B cell (primary cell): ENCODE results near the gene NOC2L. TPM values are rescaled to one million over a fixed set of nuclear protein-coding genes. Genes with fewer than 3 reads are reported as not detected.

Experiments used
- ATAC-seq: fragments of 200-7000 bp; cut with Tn5 transposase; one replicate; pipeline ENCODE4 v1.10.0; 2021; ENCODE audit warnings: low read depth, mild to moderate bottlenecking, moderate number of reproducible peaks, moderate library complexity
- CTCF ChIA-PET: fragments of 350-600 bp; sonication (Branson Sonifier 250); formaldehyde crosslinking; loops from one replicate; lab custom pipeline; 2021; ENCODE audit warnings: antibody characterized with exemption, inconsistent platforms; lab: Charles Lee
- POLR2A ChIA-PET: fragments of 350-600 bp; sonication (Branson Sonifier 250); formaldehyde crosslinking; loops from one replicate; lab custom pipeline; 2021; ENCODE audit warnings: antibody characterized with exemption; lab: Charles Lee
- DNase-seq: peaks from one replicate; pipeline ENCODE4 v3.0.0; 2013
- H2AFZ ChIP-seq: 2 replicates; pipeline ENCODE4 v1.6.1; 2012; ENCODE audit warnings: mild to moderate bottlenecking, low read depth, low read length; ENCODE audit not compliant: insufficient read depth, poor library complexity, severe bottlenecking
- H3K27ac ChIP-seq, 2 donors: 1 replicate in 1 of 2; 2 replicates in 1 of 2; pipeline ENCODE4 v1.5.1; 2012 to 2013; ENCODE audit warnings: low read length in 2 of 2, mild to moderate bottlenecking in 2 of 2, moderate library complexity in 1 of 2
- H3K27me3 ChIP-seq, 4 experiments: fragments of 200-600 bp in 1 of 4; sonication (generic) in 1 of 4; replicated peaks in 1 of 4; 1 replicate in 2 of 4; 2 replicates in 2 of 4; pipeline versions ENCODE4 v1.6.1 to v1.7.0; 2013 to 2016; ENCODE audit warnings: low read length in 3 of 4, mild to moderate bottlenecking in 2 of 4, mixed read lengths in 1 of 4, moderate library complexity in 1 of 4; ENCODE audit not compliant: insufficient read depth in 4 of 4, control insufficient read depth in 3 of 4; ENCODE audit errors: control extremely low read depth in 1 of 4
- H3K36me3 ChIP-seq, 2 experiments: replicated peaks in 1 of 2; 1 replicate in 1 of 2; 2 replicates in 1 of 2; pipeline versions ENCODE4 v1.6.1 to v1.7.1; 2013; ENCODE audit warnings: low read length in 1 of 2; ENCODE audit not compliant: insufficient read depth in 2 of 2, control insufficient read depth in 1 of 2; ENCODE audit errors: control extremely low read depth in 1 of 2, extremely low read depth in 1 of 2
- H3K4me1 ChIP-seq, 2 donors: fragments of 200-600 bp in 1 of 2; sonication (generic) in 1 of 2; 1 replicate in 1 of 2; 2 replicates in 1 of 2; pipeline versions ENCODE4 v1.5.1 to v1.6.1; 2013 to 2017; ENCODE audit warnings: low read length in 2 of 2; ENCODE audit not compliant: control insufficient read depth in 2 of 2, insufficient read depth in 2 of 2
- H3K4me2 ChIP-seq: replicated peaks from 2 replicates; pipeline ENCODE3; 2012; ENCODE audit warnings: mild to moderate bottlenecking, low read depth, low read length; ENCODE audit not compliant: poor library complexity, severe bottlenecking
- H3K4me3 ChIP-seq, 5 experiments: fragments of 200-600 bp in 1 of 5; sonication (generic) in 1 of 5; 1 replicate in 3 of 5; 2 replicates in 2 of 5; pipeline versions ENCODE4 v1.5.1 to v1.7.0; 2011 to 2016; ENCODE audit warnings: low read length in 4 of 5, mild to moderate bottlenecking in 4 of 5, low read depth in 2 of 5, control low read depth in 1 of 5, moderate library complexity in 1 of 5; ENCODE audit not compliant: insufficient read depth in 1 of 5; ENCODE audit errors: control extremely low read depth in 1 of 5, extremely low read depth in 1 of 5
- H3K79me2 ChIP-seq: fragments of 200-600 bp; sonication (generic); one replicate; pipeline ENCODE4 v1.6.0; 2016; ENCODE audit warnings: low read length; ENCODE audit not compliant: control insufficient read depth, insufficient read depth
- H3K9ac ChIP-seq: fragments of 200-600 bp; sonication (generic); 2 replicates; pipeline ENCODE4 v1.6.1; 2017; ENCODE audit warnings: mild to moderate bottlenecking, low read length, moderate library complexity
- H3K9me3 ChIP-seq, 3 donors: one replicate each; pipeline versions ENCODE4 v1.6.1 to v1.7.1; 2013; ENCODE audit warnings: low read length in 2 of 3; ENCODE audit not compliant: control insufficient read depth in 2 of 3, insufficient read depth in 1 of 3; ENCODE audit errors: control extremely low read depth in 1 of 3
- H4K20me1 ChIP-seq: 2 replicates; pipeline ENCODE4 v1.6.0; 2012; ENCODE audit warnings: mild to moderate bottlenecking, low read length; ENCODE audit not compliant: insufficient read depth, control insufficient read depth, poor library complexity, severe bottlenecking
- H3K27ac Mint-ChIP-seq: one replicate; pipeline ENCODE4 v1.8.0; 2021; ENCODE audit warnings: mixed read lengths
- H3K27me3 Mint-ChIP-seq: one replicate; pipeline ENCODE4 v1.8.0; 2021; ENCODE audit warnings: mixed read lengths
- H3K4me1 Mint-ChIP-seq: one replicate; pipeline ENCODE4 v1.8.0; 2021; ENCODE audit warnings: mixed read lengths
- H3K4me3 Mint-ChIP-seq: one replicate; pipeline ENCODE4 v1.8.0; 2021; ENCODE audit warnings: mixed read lengths
- H3K9me3 Mint-ChIP-seq: one replicate; pipeline ENCODE4 v1.8.0; 2022; ENCODE audit warnings: mixed read lengths; ENCODE audit not compliant: insufficient read depth
- EZH2 ChIP-seq: IDR thresholded peaks from 2 replicates; pipeline ENCODE4 v1.6.1; 2012; ENCODE audit warnings: borderline replicate concordance, low read depth, mild to moderate bottlenecking, moderate library complexity, low read length; ENCODE audit not compliant: insufficient read depth, poor library complexity, severe bottlenecking
- WGBS: methylation state at CpG from one replicate; pipeline ENCODE4 v1.1.5; 2013; ENCODE audit warnings: missing lambda C conversion rate; ENCODE audit not compliant: insufficient coverage; 5-methylcytosine and 5-hydroxymethylcytosine counted together
- intact Hi-C: fragments of 100-400 bp; cut with micrococcal nuclease; formaldehyde crosslinking; loops from one replicate; pipeline ENCODE4 v1.10.0; 2022
- polyA plus RNA-seq: library from polyadenylated mRNA; depleted of rRNA; stranded (reverse); fragments of >200 nt; gene quantifications from 2 replicates; pipeline ENCODE4 v1.2.3, GENCODE V29; 2012
- total RNA-seq, 2 donors: library from RNA; stranded (reverse); fragments of 120-200 nt in 1 of 2; gene quantifications; 1 replicate in 1 of 2; 2 replicates in 1 of 2; pipeline versions ENCODE4 v1.2.3 to v1.2.4, GENCODE V29; 2013 to 2022
- TF ChIP-seq, protein P1 (sequence below): fragments of 200-600 bp; IDR thresholded peaks from one replicate; pipeline ENCODE4 v1.8.0; 2022; ENCODE audit warnings: antibody characterized with exemption, mild to moderate bottlenecking

NOC2L gene
- total and polyA plus RNA-seq, 2 donors (not counting 1 experiment from before 2014, with no cell fraction given), result 48.0 to 64.1 TPM

DNA sequence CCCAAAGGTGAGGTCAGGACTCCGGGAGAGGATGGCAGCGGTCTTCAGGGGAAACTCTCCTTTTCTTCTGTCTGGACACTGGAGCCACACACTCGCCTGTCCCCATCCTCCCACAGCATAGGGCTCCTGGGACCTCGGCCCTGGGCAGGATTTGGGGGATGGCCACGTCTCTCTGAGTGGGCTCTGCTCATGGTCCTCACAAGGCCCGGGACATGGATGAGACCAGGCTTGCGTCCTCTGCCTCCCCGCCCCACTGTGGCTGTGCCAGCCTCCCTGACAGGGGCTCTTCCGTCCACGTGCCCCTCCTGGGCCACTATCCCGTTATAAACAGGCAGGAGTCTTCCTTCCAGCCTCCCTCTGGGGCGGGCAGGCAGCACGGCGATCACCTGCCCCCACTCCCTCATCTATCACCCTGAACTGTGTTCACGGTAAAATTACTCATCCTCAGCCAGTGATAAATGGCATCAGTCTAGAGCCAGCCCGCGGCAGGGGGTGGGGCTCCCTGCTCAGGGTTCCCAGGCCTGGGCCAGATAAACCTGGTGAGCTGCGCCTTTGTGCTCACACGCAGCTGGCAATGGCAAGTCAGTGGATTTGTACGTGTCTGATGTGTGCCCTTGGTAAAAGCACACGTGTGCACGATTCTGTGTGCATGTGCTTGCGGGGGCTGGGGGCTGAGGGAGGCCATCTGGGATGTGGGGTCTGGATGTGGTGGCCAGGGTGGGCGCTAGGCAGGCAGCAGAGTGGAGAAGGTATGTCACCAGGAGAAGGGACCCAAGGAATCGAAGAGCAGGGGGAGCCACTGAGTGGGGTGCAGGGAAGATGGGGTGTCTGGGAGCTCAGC, 48.0 kb downstream of the NOC2L start:
- peaks cover 9 to 13% of the 10 kb centered on the region in 2 donors for H3K4me1 ChIP-seq
- peaks cover 0 to 5% (median 0%) of the 10 kb centered on the region in 3 donors for H3K9me3 ChIP-seq
- H3K9me3 Mint-ChIP-seq, result no peaks in the 10 kb centered on the region
- intact Hi-C loops, result no loop called here
- 89% methylated on average over 24 of the region's 25 CpGs for WGBS
- H3K27me3 ChIP-seq, result peaks cover 0 to 32% (median 8%) of the 10 kb centered on the region in 4 experiments
- ATAC-seq (no peak), DNase-seq (no peak)
- no peak overlapping the region for H3K4me2 ChIP-seq
- TF ChIP-seq, protein P1, sequence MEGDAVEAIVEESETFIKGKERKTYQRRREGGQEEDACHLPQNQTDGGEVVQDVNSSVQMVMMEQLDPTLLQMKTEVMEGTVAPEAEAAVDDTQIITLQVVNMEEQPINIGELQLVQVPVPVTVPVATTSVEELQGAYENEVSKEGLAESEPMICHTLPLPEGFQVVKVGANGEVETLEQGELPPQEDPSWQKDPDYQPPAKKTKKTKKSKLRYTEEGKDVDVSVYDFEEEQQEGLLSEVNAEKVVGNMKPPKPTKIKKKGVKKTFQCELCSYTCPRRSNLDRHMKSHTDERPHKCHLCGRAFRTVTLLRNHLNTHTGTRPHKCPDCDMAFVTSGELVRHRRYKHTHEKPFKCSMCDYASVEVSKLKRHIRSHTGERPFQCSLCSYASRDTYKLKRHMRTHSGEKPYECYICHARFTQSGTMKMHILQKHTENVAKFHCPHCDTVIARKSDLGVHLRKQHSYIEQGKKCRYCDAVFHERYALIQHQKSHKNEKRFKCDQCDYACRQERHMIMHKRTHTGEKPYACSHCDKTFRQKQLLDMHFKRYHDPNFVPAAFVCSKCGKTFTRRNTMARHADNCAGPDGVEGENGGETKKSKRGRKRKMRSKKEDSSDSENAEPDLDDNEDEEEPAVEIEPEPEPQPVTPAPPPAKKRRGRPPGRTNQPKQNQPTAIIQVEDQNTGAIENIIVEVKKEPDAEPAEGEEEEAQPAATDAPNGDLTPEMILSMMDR, result no peak
- no peak for TF ChIP-seq EZH2
- H3K4me1 Mint-ChIP-seq, result peaks cover 10% of the 10 kb centered on the region
- ChIA-PET POLR2A (no interaction called here), CTCF (no interaction called here)
- H3K4me3 Mint-ChIP-seq, result no peak overlapping the region
- H3K36me3 ChIP-seq, result no peaks in the 10 kb centered on the region
- H4K20me1 ChIP-seq, result no peaks in the 10 kb centered on the region
- H3K4me3 ChIP-seq, result no peak overlapping the region
- peaks cover 32% of the 10 kb centered on the region for H3K27me3 Mint-ChIP-seq
- no peak overlapping the region for H3K27ac Mint-ChIP-seq
- H3K9ac ChIP-seq, result no peak overlapping the region
- H3K79me2 ChIP-seq, result no peaks in the 10 kb centered on the region
- H2AFZ ChIP-seq, result no peak overlapping the region
- H3K27ac ChIP-seq, result no peak overlapping the region

GRCh38 chr1:910311-910880, 48.7 kb downstream of the NOC2L start:
- H3K9ac ChIP-seq, result no peak overlapping the region
- no peak overlapping the region for H3K27ac Mint-ChIP-seq
- no peaks in the 10 kb centered on the region for H3K79me2 ChIP-seq
- ChIA-PET CTCF (no interaction called here), POLR2A (no interaction called here)
- TF ChIP-seq EZH2, result no peak
- TF ChIP-seq, protein P1, result no peak
- no peaks in the 10 kb centered on the region for H3K36me3 ChIP-seq
- DNase-seq (no peak), ATAC-seq (no peak)
- peaks cover 37% of the 10 kb centered on the region for H3K27me3 Mint-ChIP-seq
- no peaks in the 10 kb centered on the region for H4K20me1 ChIP-seq
- H3K4me2 ChIP-seq, result no peak overlapping the region
- peaks cover 0 to 5% (median 0%) of the 10 kb centered on the region in 3 donors for H3K9me3 ChIP-seq
- no peak overlapping the region for H3K4me3 ChIP-seq
- no peak overlapping the region for H2AFZ ChIP-seq
- intact Hi-C loops, result no loop called here
- no peak overlapping the region for H3K4me3 Mint-ChIP-seq
- WGBS, result 30% methylated on average over 29 of the region's 29 CpGs
- H3K27ac ChIP-seq, result no peak overlapping the region
- H3K4me1 Mint-ChIP-seq, result peaks cover 17% of the 10 kb centered on the region
- peaks cover 16 to 20% of the 10 kb centered on the region in 2 donors for H3K4me1 ChIP-seq
- H3K27me3 ChIP-seq, result peaks cover 0 to 39% (median 12%) of the 10 kb centered on the region in 4 experiments
- H3K9me3 Mint-ChIP-seq, result no peaks in the 10 kb centered on the region
